ENCODE measurements around the gene SPRY2. TPM values are rescaled to one million over a fixed set of nuclear protein-coding genes. Genes with fewer than 3 reads are reported as not detected.

Gene SPRY2
- total RNA-seq, 1 donor from 2014 or later, result 55.3 TPM

- no peak for ATAC-seq
- no peaks in the 10 kb centered on the region for H3K9me3 ChIP-seq
- intact Hi-C loops (cut with DNase I), result no loop called here
- H3K36me3 ChIP-seq, result no peaks in the 10 kb centered on the region
- H3K4me3 ChIP-seq, result no peak overlapping the region
- peaks cover 7% of the 10 kb centered on the region for H3K4me1 ChIP-seq
- TF ChIP-seq CTCF (IDR thresholded peaks at IDR 0.05), result no peak
- no peak for DNase-seq
- no peak overlapping the region for H3K27ac ChIP-seq
- no peaks in the 10 kb centered on the region for H3K27me3 ChIP-seq
Observed at GRCh38 chr13:80309926-80310325, 31.0 kb downstream of the SPRY2 start.

- Histone ChIP-seq H3K9me3 (no peaks in the 10 kb centered on the region), H3K4me1 (peaks cover 7% of the 10 kb centered on the region), H3K27me3 (no peaks in the 10 kb centered on the region), H3K36me3 (no peaks in the 10 kb centered on the region), H3K4me3 (no peak overlapping the region), H3K27ac (no peak overlapping the region)
- DNase-seq (no peak), ATAC-seq (no peak)
- intact Hi-C loops (cut with DNase I), result no loop called here
- no peak for TF ChIP-seq CTCF (IDR thresholded peaks at IDR 0.05)
Observed at GRCh38 chr13:80307401-80307987, 33.4 kb downstream of the SPRY2 start.

GRCh38 chr13:80306337-80306972 lies 34.5 kb downstream of the SPRY2 start:
- H3K4me3 ChIP-seq, result no peak overlapping the region
- no peaks in the 10 kb centered on the region for H3K27me3 ChIP-seq
- intact Hi-C loops (cut with DNase I), result no loop called here
- H3K36me3 ChIP-seq, result no peaks in the 10 kb centered on the region
- peaks cover 7% of the 10 kb centered on the region for H3K4me1 ChIP-seq
- H3K9me3 ChIP-seq, result no peaks in the 10 kb centered on the region
- DNase-seq (no peak), ATAC-seq (no peak)
- no peak for TF ChIP-seq CTCF (IDR thresholded peaks at IDR 0.05)
- H3K27ac ChIP-seq, result no peak overlapping the region

- no peaks in the 10 kb centered on the region for H3K9me3 ChIP-seq
- H3K27ac ChIP-seq, result no peak overlapping the region
Observed at GRCh38 chr13:80305737-80306136, 35.2 kb downstream of the SPRY2 start.

GRCh38 chr13:80303225-80303811 lies 37.6 kb downstream of the SPRY2 start:
- no peak for TF ChIP-seq CTCF (IDR thresholded peaks at IDR 0.05)
- DNase-seq (no peak), ATAC-seq (no peak)
- Histone ChIP-seq H3K36me3 (no peaks in the 10 kb centered on the region), H3K9me3 (no peaks in the 10 kb centered on the region), H3K4me3 (no peak overlapping the region), H3K4me1 (peaks cover 7% of the 10 kb centered on the region), H3K27me3 (no peaks in the 10 kb centered on the region), H3K27ac (no peak overlapping the region)
- intact Hi-C loops (cut with DNase I), result no loop called here

More at GRCh38 chr13:80305737-80306136, 35.2 kb downstream of the SPRY2 start:
- Histone ChIP-seq H3K4me3 (no peak overlapping the region), H3K4me1 (peaks cover 7% of the 10 kb centered on the region), H3K36me3 (no peaks in the 10 kb centered on the region), H3K27me3 (no peaks in the 10 kb centered on the region)
- intact Hi-C loops (cut with DNase I), result no loop called here
- DNase-seq (no peak), ATAC-seq (no peak)
- no peak for TF ChIP-seq CTCF (IDR thresholded peaks at IDR 0.05)
